Neural crest cell (in vitro differentiated cells): Measurements from ENCODE around the gene RBM4B. TPM values are rescaled to one million over a fixed set of nuclear protein-coding genes. Genes with fewer than 3 reads are reported as not detected.

Experiments
- DNase-seq: peaks from one replicate; pipeline ENCODE4 v3.0.0; 2021; ENCODE audit warnings: low read depth, mixed read lengths, low spot score
- H3K27ac Mint-ChIP-seq: one replicate; pipeline ENCODE4 v1.8.0; 2021; ENCODE audit warnings: mild to moderate bottlenecking, mixed read lengths; ENCODE audit not compliant: unreplicated experiment
- H3K27me3 Mint-ChIP-seq: 2 replicates; pipeline ENCODE4 v1.8.0; 2021; ENCODE audit warnings: low read depth, mild to moderate bottlenecking, mixed read lengths
- H3K36me3 Mint-ChIP-seq: 2 replicates; pipeline ENCODE4 v1.8.0; 2021; ENCODE audit warnings: low read depth, mild to moderate bottlenecking, mixed read lengths
- H3K4me1 Mint-ChIP-seq: 2 replicates; pipeline ENCODE4 v1.8.0; 2021; ENCODE audit warnings: mixed read lengths
- H3K4me3 Mint-ChIP-seq: one replicate; pipeline ENCODE4 v1.8.0; 2021; ENCODE audit warnings: mild to moderate bottlenecking, mixed read lengths
- H3K9me3 Mint-ChIP-seq: 2 replicates; pipeline ENCODE4 v1.8.0; 2021; ENCODE audit warnings: mixed read lengths
- total RNA-seq: library from RNA; stranded (reverse); gene quantifications from 2 replicates; pipeline ENCODE4 v1.2.1, GENCODE V29; 2021
- TF ChIP-seq, protein P1 (sequence below): fragments of 200-600 bp; sonication (generic); conservative IDR thresholded peaks from 2 replicates; pipeline ENCODE4 v1.5.0; 2021; ENCODE audit warnings: antibody characterized with exemption, mild to moderate bottlenecking

Gene RBM4B
- total RNA-seq, 1 donor from 2014 or later: 61.9 TPM

GRCh38 chr11:66710384-66710930, 32.8 kb upstream of the RBM4B start:
- TF ChIP-seq, protein P1, sequence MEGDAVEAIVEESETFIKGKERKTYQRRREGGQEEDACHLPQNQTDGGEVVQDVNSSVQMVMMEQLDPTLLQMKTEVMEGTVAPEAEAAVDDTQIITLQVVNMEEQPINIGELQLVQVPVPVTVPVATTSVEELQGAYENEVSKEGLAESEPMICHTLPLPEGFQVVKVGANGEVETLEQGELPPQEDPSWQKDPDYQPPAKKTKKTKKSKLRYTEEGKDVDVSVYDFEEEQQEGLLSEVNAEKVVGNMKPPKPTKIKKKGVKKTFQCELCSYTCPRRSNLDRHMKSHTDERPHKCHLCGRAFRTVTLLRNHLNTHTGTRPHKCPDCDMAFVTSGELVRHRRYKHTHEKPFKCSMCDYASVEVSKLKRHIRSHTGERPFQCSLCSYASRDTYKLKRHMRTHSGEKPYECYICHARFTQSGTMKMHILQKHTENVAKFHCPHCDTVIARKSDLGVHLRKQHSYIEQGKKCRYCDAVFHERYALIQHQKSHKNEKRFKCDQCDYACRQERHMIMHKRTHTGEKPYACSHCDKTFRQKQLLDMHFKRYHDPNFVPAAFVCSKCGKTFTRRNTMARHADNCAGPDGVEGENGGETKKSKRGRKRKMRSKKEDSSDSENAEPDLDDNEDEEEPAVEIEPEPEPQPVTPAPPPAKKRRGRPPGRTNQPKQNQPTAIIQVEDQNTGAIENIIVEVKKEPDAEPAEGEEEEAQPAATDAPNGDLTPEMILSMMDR: no peak
- no peak overlapping the region for H3K4me3 Mint-ChIP-seq
- peaks cover 7% of the 10 kb centered on the region for H3K36me3 Mint-ChIP-seq
- H3K9me3 Mint-ChIP-seq: no peaks in the 10 kb centered on the region
- H3K4me1 Mint-ChIP-seq: no peaks in the 10 kb centered on the region
- H3K27ac Mint-ChIP-seq: no peak overlapping the region
- H3K27me3 Mint-ChIP-seq: no peaks in the 10 kb centered on the region
- no peak for DNase-seq

GRCh38 chr11:66708701-66709100, 31.0 kb upstream of the RBM4B start:
- Mint-ChIP-seq H3K4me3 (no peak overlapping the region), H3K36me3 (peaks cover 5% of the 10 kb centered on the region), H3K27me3 (no peaks in the 10 kb centered on the region), H3K4me1 (no peaks in the 10 kb centered on the region), H3K9me3 (no peaks in the 10 kb centered on the region), H3K27ac (peak overlapping the region; percentile 73)
- TF ChIP-seq, protein P1: no peak
- DNase-seq: no peak

DNA sequence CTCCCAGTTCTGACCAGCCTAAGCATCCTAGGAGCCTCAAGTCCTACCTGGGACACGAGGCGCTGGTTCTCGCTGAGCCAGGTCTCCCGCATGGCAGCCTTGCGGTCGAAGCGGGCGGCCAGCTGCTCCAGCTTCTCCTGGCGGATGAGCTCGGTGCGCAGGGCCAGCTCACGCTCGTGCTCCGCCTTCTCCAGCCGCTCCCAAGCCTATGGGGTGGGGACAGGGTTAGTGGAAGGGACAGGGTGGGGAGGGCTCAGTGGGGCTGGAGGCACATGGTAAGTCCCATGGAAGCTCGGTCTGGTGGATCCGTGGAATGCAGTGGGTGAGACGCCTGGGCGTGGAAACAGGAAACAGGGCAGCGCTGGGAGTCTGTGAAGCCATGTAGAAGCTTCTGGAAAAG, 30.4 kb upstream of the RBM4B start:
- H3K4me3 Mint-ChIP-seq: no peak overlapping the region
- TF ChIP-seq, protein P1: no peak
- H3K27me3 Mint-ChIP-seq: no peaks in the 10 kb centered on the region
- no peak overlapping the region for H3K27ac Mint-ChIP-seq
- H3K36me3 Mint-ChIP-seq: peaks cover 5% of the 10 kb centered on the region
- H3K4me1 Mint-ChIP-seq: no peaks in the 10 kb centered on the region
- DNase-seq: no peak
- H3K9me3 Mint-ChIP-seq: no peaks in the 10 kb centered on the region

- TF ChIP-seq, protein P1: no peak
- no peak overlapping the region for H3K27ac Mint-ChIP-seq
- H3K4me3 Mint-ChIP-seq: no peak overlapping the region
- no peak for DNase-seq
- H3K36me3 Mint-ChIP-seq: peaks cover 5% of the 10 kb centered on the region
- no peaks in the 10 kb centered on the region for H3K27me3 Mint-ChIP-seq
- no peaks in the 10 kb centered on the region for H3K9me3 Mint-ChIP-seq
- H3K4me1 Mint-ChIP-seq: no peaks in the 10 kb centered on the region
Measured at GRCh38 chr11:66707486-66707885, 29.8 kb upstream of the RBM4B start.

GRCh38 chr11:66706989-66707388, 29.3 kb upstream of the RBM4B start:
- no peak overlapping the region for H3K4me3 Mint-ChIP-seq

More at GRCh38 chr11:66706989-66707388, 29.3 kb upstream of the RBM4B start:
- TF ChIP-seq, protein P1: no peak
- Mint-ChIP-seq H3K4me1 (no peaks in the 10 kb centered on the region), H3K36me3 (peaks cover 5% of the 10 kb centered on the region), H3K27me3 (no peaks in the 10 kb centered on the region), H3K9me3 (no peaks in the 10 kb centered on the region), H3K27ac (no peak overlapping the region)
- no peak for DNase-seq
